GM12891 (cell line): ENCODE measurements around the gene BRPF1.

Experiments
- DNase-seq: peaks from one replicate; pipeline ENCODE4 v3.0.0; 2011; ENCODE audit warnings: low spot score; ENCODE audit not compliant: insufficient read length
- FAIRE-seq: peaks from 2 replicates; lab custom pipeline; 2011; peaks lifted over from hg19 to GRCh38; lab: Jason Lieb, UNC
- PAX5 ChIP-seq: IDR thresholded peaks from 2 replicates; pipeline ENCODE4 v1.6.1; 2011; ENCODE audit warnings: low read length, moderate library complexity, mild to moderate bottlenecking; ENCODE audit not compliant: insufficient read depth, severe bottlenecking
- POLR2A ChIP-seq: IDR thresholded peaks from 2 replicates; pipeline ENCODE4 v1.6.1; 2011; ENCODE audit warnings: low read depth, low read length, control low read depth
- POLR2AphosphoS5 ChIP-seq: IDR thresholded peaks from 2 replicates; pipeline ENCODE4 v1.6.1; 2011; ENCODE audit warnings: low read depth, low read length, control low read depth
- POU2F2 ChIP-seq: IDR thresholded peaks from 2 replicates; pipeline ENCODE4 v1.6.1; 2011; ENCODE audit warnings: low read depth, mild to moderate bottlenecking, control low read depth, low read length, moderate library complexity
- SPI1 ChIP-seq: IDR thresholded peaks from 2 replicates; pipeline ENCODE4 v1.6.1; 2011; ENCODE audit warnings: low read depth, low read length, control low read depth
- TAF1 ChIP-seq: IDR thresholded peaks from 2 replicates; pipeline ENCODE4 v1.6.1; 2011; ENCODE audit warnings: low read depth, low read length, control low read depth

The BRPF1 gene

DNA sequence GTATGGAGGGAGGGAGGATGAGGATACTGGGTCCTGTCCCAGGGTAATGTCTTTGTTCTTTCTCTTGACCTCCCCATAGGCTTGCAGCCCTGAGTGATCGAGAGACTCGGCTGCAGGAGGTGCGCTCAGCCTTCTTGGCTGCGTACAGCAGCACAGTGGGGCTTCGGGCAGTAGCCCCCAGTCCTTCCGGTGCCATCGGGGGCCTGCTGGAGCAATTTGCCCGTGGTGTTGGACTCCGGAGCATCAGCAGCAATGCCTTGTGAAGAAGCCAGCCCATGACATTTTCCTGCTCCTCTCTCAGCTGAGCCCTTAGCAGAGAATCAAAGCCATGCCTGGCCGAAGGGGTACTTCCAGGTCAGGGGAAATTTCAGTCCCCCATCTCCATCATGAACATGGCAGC lies 29.8 kb upstream of the BRPF1 start:
- DNase-seq (no peak), FAIRE-seq (no peak)
- TF ChIP-seq POU2F2: no peak
- TF ChIP-seq TAF1: no peak
- no peak for TF ChIP-seq POLR2A
- no peak for TF ChIP-seq POLR2AphosphoS5
- TF ChIP-seq SPI1: no peak
- no peak for TF ChIP-seq PAX5

DNA sequence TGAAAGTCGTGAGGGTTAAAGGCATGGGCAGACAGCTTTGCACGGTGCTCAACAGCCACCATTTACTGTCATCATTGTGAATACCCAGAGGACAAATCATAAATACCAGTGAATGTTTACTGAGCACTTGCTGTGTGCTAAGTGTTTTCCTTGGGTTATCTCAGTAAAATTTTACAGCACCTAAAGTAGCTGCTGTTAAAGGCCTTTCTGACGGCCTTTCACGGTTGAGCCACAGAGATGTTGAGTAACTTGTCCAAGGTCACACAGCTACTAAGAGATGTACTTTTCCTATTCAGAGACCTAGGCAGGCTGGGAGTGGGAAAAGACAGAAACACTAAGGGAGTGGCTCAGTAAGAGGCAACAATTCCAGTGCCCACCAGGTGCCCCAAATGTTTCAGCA lies 28.3 kb upstream of the BRPF1 start:
- no peak for TF ChIP-seq POLR2AphosphoS5
- DNase-seq: no peak
- FAIRE-seq: no peak

DNA sequence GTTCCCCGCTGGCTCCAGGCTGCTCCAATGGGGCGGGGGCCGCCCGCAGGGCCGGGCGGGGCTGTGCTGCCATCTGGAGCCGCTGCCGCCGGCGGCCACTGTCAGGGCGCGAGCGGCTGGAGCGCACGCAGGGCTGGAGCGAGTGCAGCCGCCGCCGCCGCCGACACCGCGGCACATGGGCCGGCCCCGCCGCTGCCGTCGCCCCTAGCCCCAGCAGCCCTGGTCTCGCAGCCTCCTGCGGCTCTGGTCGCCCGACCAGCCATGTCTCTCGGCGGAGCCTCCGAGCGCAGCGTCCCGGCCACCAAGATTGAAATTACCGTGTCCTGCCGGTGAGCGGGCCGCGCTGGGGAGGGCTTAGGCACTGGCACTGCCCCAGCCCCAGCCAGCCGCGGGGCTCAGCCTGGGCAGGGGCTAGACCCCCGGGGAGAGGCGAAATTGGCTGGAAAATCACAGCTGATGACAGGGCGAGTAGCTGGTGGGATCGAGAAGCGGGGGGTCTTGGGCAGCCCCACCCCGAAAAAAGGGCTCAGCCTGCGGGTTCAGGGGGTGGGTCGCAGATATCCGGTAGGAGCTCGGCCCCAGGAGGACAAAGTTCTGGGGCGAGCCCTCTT lies 27.7 kb upstream of the BRPF1 start, which contains the start of gene CPNE9:
TSS of gene CPNE9 (plus strand) at position 98 of the 611 bp plus-strand sequence. CDS start at position 262, 164 bp downstream.
- no peak for FAIRE-seq
- TF ChIP-seq TAF1 (no peak), POU2F2 (no peak), POLR2AphosphoS5 (no peak)

DNA sequence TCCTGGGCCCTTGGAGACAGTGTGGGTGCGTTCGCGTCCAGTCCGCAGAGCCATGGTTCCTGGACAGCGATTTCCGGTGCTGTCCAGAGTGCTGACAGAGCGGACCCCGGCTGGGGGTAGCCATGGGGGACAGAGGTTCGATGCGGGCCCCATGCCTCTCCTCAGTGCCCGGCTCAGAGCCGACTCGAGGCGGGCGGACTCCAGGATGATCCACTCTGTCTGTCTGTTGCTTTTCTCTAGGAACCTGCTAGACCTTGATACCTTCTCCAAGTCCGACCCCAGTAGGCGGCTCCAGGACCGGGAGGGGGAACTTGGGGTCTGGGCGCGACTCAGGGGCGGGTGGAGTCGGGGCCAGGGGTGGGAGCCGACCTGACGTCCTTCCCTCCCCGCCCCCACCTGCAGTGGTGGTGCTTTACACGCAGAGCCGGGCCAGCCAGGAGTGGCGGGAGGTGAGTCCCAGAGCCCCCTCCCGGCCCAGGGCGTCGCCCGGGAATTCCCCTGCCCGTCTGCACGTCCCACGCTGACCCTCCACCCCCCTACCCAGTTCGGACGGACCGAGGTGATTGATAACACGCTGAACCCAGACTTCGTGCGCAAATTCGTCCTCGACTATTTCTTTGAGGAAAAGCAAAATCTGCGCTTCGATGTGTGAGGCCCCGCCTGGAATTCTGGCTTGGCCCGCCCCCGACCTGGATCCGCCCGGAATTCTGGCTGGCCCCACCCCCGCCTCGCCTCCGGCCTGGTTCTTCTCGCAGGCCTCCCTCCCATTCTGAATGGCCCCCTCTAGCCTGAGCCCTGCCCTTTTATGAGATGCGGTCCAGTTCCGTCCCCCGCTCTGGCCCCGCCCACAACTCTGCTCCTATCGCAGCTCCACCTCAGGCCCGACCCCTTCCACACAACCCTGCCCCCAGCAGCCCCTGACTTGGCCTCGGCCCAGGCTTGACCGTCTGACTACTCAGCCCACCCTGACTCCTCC lies 26.9 kb upstream of the BRPF1 start:
- TF ChIP-seq SPI1 (no peak), POLR2AphosphoS5 (no peak), PAX5 (no peak), TAF1 (no peak), POLR2A (no peak), POU2F2 (no peak)
- no peak for FAIRE-seq
- peak; percentile 53 for DNase-seq

More for the DNA sequence above, 27.7 kb upstream of the BRPF1 start, which contains the start of gene CPNE9:
- DNase-seq: peak; percentile 51

DNA sequence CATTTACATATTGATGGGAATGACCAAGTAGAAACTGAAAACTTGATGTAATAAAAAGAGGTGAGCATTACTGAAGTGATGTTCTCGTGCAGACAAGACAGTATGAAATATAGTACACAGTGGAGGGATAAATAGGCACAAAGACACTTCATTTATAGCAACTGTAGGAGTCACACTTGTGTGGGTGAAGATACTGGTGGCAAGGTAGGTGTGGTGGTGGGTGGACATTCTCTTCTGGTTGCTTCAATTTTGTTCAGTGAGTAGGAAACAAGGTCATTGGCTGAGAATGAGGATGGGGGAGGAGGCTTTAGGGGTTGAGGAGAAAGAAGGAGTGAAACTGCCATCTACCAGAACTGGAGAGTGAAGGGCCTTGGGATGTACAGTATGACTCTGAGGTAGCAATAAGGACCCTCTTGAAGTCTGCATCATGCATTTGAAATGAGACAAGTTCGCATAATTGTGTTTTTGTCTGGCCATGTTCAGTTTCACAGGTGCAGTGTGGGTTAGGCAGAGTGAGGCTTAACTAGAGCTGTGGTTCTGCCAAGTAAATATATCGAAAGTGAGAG lies 21.3 kb upstream of the BRPF1 start:
- TF ChIP-seq POLR2A (no peak), PAX5 (no peak), SPI1 (no peak), POLR2AphosphoS5 (no peak), POU2F2 (no peak), TAF1 (no peak)
- FAIRE-seq (peak; percentile 5), DNase-seq (no peak)

DNA sequence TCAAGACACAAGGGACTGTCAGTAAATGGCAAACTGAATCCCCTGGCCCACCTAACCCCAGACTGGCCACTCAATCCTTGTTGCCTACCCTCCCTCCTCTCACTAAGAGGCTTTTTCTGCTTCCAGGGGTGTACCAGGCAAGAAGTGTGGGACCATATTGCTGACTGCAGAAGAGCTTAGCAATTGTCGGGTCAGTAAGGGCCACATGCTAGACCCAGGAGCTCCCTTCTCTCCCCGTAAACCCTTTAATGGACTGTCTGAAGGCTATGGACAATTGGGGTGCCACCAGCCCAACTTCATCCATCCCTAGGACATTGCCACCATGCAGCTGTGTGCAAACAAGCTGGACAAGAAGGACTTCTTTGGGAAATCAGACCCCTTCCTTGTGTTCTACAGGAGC lies 19.1 kb upstream of the BRPF1 start:
- DNase-seq: no peak
- TF ChIP-seq POLR2AphosphoS5 (no peak), POLR2A (no peak), SPI1 (no peak), TAF1 (no peak), POU2F2 (no peak), PAX5 (no peak)
- no peak for FAIRE-seq

DNA sequence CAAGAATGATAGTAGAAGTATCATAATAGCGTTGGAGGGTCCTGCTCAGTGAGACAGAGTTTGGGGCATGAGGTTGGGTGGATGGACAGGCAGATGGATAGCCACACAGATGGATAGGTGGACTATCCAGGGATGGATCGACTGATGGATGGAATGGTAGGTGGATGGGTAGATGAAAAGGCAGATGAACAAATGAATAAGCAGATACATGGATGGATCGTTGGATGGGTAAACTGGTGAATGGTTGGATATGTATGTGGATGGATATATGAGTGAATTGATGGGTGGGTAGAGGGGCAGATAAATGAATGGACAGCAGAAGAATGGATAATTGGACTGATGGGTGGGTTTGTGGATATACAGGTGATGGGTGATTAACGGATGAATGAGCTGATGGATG lies 18.4 kb upstream of the BRPF1 start:
- FAIRE-seq (no peak), DNase-seq (no peak)
- TF ChIP-seq PAX5: no peak
- no peak for TF ChIP-seq SPI1
- no peak for TF ChIP-seq POU2F2
- TF ChIP-seq TAF1: no peak
- TF ChIP-seq POLR2A: no peak
- no peak for TF ChIP-seq POLR2AphosphoS5

DNA sequence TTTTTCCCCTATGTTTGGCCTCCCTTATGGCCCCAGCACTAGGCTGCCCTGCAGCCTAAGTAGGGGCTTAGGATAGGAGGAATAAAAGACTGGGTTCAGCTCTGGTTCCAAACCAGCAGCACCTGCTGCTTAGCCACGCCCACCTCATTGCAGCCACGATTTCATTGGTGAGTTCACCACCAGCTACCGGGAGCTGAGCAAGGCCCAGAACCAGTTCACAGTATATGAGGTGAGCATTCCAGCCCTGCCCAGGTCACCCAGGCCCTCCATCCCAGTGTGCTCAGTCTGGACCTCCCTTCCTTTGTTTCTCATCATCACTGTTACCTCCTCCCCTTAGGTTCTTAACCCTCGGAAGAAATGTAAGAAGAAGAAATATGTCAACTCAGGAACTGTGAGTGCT lies 16.4 kb upstream of the BRPF1 start:
- DNase-seq (no peak), FAIRE-seq (no peak)

DNA sequence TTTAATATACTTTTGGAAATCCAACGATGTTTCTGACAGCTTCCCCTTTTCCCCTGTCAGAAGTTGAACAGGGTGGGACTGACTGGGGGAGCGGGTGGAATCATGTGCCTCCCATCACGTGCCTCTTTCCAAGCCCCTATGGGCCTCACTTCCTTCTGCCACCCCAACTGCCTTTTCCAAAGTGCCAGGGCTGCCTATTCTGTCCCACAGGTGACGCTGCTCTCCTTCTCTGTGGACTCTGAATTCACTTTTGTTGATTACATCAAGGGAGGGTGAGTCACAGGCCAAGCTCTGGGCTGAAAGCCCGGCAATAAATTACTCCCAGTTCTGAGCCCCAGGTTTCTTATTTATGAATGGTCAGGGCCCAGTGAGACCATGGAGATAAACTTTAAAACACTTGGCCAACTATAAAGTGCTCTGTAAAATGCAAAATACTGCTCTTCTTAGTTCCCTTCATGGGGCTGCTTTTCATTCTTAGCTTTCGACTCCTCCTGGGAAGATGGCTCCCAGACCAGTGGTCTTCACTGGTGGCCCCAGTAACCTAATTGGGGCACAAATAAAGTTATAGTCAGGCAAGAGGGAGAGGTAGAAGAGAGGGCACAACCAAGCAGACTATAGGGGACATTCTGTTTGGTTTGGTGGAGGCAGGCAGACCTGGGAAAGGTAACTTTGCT lies 15.6 kb upstream of the BRPF1 start:
- FAIRE-seq (no peak), DNase-seq (no peak)
- TF ChIP-seq POU2F2 (no peak), POLR2A (no peak), SPI1 (no peak), POLR2AphosphoS5 (no peak), PAX5 (no peak), TAF1 (no peak)

More for the DNA sequence above, 16.4 kb upstream of the BRPF1 start:
- TF ChIP-seq TAF1 (no peak), PAX5 (no peak), POU2F2 (no peak), POLR2A (no peak), SPI1 (no peak), POLR2AphosphoS5 (no peak)
